ENCODE data around the gene TREM2.
"Not testable (repeated sequence)": the region's sequence is repeated elsewhere in the genome, so short reads cannot be mapped to it uniquely, and the experiment has no call there.

The TREM2 gene

DNA sequence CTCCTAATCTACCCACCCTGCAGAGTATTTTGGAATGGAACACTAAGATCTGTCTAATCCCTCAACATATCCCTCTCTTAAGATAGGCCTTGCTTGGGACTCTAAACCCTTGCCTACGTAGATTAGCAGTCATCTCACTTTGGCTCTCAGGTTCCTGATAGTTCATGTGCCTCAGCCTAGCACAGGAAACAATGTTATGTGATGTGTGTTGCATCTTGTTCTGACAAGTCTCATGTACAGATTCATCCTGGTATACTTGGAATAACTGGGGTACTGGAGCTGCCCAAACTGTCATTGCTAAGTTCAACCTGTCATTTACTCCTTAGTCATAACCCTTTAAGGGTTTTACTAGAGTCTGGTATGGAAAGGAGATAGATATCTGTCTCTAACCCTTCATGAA lies 42.9 kb downstream of the TREM2 start:
- no peak overlapping the region for H3K4me3 ChIP-seq (replicated peaks; ENCODE audit: low read depth, low read length)
- TF ChIP-seq, protein P1, sequence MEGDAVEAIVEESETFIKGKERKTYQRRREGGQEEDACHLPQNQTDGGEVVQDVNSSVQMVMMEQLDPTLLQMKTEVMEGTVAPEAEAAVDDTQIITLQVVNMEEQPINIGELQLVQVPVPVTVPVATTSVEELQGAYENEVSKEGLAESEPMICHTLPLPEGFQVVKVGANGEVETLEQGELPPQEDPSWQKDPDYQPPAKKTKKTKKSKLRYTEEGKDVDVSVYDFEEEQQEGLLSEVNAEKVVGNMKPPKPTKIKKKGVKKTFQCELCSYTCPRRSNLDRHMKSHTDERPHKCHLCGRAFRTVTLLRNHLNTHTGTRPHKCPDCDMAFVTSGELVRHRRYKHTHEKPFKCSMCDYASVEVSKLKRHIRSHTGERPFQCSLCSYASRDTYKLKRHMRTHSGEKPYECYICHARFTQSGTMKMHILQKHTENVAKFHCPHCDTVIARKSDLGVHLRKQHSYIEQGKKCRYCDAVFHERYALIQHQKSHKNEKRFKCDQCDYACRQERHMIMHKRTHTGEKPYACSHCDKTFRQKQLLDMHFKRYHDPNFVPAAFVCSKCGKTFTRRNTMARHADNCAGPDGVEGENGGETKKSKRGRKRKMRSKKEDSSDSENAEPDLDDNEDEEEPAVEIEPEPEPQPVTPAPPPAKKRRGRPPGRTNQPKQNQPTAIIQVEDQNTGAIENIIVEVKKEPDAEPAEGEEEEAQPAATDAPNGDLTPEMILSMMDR (IDR thresholded peaks at IDR 0.05; ENCODE audit: low read depth, low read length, missing control alignments) = no peak
- no peak for DNase-seq (ENCODE audit: extremely low read depth, low read depth)

- DNase-seq (ENCODE audit: extremely low read depth, low read depth) = no peak
- TF ChIP-seq, protein P1 (IDR thresholded peaks at IDR 0.05; ENCODE audit: low read depth, low read length, missing control alignments) = no peak
- H3K4me3 ChIP-seq (replicated peaks; ENCODE audit: low read depth, low read length) = no peak overlapping the region
Observed at GRCh38 chr6:41119508-41119907, 43.4 kb downstream of the TREM2 start.

DNA sequence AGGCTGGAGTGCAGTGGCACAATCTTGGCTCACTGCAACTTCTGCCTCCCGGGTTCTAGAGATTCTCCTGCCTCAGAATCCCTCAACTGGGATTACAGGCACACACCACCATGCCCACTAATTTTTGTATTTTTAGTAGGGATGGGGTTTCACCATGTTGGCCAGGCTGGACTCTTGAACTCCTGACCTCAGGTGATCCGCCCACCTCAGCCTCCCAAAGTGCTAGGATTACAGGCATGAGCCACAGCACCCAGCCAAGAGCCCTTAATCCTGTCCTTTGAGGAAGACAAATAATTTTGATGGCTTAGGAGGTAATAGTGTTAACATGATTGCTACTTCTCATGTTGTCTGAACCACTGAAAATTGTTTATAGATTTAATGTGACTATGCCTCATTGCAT lies 47.9 kb downstream of the TREM2 start:
- not testable (repeated sequence) for DNase-seq (ENCODE audit: extremely low read depth, low read depth); H3K4me3 ChIP-seq (replicated peaks; ENCODE audit: low read depth, low read length)

GRCh38 chr6:41111017-41111416 lies 51.9 kb downstream of the TREM2 start:
- TF ChIP-seq, protein P1 (IDR thresholded peaks at IDR 0.05; ENCODE audit: low read depth, low read length, missing control alignments) = no peak
- no peak overlapping the region for H3K4me3 ChIP-seq (replicated peaks; ENCODE audit: low read depth, low read length)
- DNase-seq (ENCODE audit: extremely low read depth, low read depth) = no peak
